Measurements from ENCODE around the gene DCTPP1.

The DCTPP1 gene

DNA sequence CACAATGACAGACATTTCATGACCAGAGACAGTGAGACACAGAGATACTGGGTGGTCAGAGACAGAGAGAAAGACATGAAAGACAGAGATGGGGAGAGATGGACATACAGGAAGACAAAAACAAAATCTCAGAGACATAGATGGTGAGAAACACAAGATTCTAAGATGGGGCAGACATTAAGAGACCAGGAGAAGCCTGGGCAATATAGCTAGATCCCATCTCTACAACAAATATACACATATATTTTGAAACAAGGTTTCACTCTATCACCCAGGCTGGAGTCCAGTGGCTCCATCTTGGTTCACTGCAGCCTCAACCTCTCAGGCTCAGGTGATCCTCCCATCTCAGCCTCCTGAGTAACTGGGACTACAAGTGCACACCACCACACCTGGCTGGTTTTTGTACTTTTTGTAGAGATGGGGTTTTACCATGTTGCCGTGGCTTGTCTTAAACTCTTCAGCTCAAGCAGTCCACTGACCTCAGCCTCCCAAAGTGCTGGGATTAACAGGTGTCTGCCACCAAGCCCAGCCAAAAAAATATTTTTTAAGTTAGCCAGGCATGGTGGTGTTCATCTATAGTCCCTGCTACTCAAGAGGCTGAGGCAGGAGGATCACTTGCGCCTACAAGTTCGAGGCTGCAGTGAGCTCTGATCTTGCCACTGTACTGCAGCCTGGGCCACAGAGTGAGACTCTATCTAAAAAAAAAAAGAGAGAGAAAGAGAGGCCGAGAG is 49.6 kb downstream of the DCTPP1 start:
- no peak for DNase-seq

DNA sequence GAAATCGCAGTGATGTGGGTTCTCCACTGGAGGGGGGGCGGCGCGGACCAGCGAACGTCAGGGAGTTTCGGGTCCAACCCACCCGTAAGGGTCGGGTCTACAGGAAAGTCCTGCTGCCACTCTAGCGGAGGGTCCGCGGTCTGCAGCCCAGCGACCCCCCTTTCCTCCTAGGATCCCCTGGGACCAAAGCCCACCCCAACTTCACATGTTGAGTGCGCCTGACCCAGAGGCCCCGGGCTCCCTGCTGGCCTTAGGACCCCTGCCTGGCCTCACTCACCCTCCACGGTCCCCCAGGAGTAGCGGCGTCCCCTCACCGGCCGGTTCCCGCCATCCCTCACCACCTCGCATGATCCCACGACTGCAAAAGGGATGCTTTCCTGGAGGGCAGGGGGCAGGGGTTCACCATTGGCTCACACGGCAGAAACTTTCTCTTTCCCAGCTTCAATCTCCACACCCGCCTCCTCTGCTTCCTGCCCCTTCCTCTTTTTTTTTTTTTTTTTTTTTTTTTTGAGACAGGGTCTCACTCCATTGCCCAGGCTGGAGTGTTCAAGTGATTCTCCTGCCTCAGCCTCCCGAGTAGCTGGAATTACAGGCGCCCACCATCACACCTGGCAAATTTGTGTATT is 50.6 kb downstream of the DCTPP1 start:
- no peak for DNase-seq

DNA sequence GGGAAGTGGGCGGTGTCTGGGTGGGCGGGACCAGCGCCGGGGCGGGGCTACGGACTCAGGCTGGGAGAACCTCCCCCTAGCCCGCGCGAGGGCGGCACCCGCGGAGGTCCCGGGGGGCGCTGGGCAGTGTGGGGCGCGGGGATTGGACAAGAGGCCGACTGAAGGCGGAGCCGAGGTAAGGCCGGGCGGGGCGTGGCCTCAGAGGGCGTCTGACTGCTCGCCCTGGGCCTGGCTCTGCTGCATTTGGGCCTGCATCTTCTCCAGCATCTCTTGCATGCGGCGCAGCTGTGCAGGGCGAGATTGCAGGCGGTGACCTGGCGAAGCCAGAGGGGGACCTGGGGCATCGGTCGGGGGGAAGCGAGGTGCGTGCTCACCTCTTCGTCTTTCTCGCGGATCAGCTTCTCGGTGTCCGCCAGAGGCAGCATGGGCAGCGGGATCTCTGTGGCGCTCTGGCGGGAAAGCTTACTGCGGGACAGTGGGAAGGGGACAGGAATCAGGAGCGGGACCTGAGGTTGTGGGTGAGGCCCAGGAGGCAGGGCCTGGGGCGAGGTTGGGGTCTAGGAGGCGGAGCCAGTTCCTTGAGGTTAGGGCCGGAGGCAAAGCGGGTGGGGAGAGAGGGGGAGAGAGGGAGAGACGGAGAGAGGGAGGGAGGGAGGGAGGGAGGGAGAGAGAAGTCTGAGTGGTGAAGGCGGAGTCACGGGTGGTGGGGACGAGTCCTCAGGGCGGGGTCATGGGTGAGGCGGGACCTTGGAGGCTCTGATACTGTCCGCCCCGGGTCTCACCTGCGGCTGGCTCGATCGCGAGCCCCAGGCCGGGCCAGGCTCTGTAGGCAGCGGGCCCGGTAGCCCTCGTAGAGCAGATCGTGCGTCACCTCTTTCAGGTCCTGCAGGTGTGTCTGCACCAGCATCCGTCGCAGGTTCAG is 51.3 kb downstream of the DCTPP1 start:
- DNase-seq, result peak; percentile 100

DNA sequence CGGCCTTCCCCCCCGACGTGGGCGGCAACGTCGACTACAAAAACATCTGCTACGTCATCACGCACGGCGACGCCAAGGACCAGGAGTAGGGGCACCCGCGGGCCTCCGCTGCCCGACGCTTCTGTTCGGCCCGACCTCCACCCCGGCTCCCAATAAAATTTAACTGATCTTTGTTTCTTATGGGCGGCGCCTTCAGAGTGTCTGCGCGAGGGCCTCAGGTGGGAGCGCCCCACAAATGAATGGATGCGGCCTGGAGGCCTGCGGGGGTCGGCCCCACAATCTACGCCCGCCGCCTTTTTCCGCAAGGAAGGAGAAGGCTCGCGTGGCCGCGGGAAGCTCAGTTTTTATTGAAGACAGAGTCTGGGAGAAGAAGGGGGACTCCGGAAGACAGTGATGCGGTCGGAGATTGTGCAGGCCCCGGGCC is 52.0 kb downstream of the DCTPP1 start:
- DNase-seq, result peak; percentile 81

DNA sequence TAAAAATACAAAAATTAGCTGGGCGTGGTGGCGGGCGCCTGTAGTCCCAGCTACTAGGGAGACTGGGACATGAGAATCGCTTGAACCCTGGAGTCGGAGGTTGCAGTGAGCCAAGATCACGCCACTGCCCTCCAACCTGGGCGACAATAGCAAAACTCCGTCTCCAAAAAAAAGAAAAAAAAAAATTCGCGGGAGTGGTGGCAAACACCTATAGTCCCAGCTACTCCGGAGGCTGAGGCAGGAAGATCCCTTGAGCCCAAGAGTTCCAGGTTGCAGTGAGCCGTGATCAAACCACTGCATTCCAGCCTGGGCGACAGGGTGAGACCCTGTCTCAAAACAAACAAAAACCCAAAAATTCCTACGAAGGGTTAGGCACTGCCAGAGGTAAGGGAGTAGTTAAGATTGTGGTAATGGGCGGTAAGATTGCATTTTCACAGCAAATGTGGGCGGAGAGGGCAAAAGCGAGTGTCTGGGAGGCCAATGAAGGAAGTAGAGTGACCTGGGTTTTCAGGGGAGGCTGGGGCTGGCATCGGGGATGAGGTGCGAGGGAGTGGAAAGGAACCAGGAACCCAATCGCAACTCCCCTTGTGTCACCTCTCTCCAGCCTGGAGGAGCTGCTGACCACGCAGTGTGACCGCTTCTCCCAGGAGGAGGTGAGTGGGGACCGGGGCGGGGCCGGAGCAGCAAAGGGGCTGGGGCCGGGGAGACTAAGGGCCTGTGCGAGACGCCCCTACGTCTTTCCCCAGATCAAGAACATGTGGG is 52.6 kb downstream of the DCTPP1 start:
- DNase-seq, result no peak

DNA sequence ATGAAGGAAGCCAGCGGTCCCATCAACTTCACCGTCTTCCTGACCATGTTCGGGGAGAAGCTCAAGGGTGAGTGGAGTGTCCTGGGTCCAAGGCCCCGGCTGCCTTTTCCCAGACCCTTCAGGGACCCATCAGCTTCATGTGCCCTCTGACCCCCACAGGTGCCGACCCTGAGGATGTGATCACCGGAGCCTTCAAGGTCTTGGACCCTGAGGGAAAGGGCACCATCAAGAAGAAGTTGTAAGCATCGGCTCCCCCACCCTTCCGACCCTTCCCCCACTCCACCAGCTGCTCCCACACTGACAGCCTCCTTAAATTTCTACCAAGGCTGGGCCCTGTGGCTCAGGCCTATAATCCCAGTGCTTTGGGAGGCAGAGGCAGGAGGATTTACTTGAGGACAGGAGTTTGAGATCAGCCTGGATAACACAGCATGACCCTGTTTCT is 53.3 kb downstream of the DCTPP1 start:
- no peak for DNase-seq

DNA sequence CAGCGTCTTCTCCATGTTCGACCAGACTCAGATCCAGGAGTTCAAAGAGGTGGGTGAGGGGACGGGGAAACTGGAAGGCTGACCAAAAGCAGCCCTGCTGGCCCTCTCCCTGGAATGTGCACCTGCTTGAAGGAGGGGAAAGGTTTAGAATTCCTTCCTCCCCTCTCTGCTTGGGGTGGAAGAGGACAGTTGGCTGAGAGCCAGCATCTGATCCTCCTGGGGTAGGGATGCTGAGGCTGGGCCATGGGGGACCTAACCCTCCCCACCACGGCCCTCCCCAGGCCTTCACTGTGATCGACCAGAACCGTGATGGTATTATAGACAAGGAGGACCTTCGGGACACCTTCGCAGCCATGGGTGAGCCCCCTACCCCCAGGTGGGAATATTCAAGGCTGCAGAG is 54.0 kb downstream of the DCTPP1 start:
- DNase-seq, result no peak

DNA sequence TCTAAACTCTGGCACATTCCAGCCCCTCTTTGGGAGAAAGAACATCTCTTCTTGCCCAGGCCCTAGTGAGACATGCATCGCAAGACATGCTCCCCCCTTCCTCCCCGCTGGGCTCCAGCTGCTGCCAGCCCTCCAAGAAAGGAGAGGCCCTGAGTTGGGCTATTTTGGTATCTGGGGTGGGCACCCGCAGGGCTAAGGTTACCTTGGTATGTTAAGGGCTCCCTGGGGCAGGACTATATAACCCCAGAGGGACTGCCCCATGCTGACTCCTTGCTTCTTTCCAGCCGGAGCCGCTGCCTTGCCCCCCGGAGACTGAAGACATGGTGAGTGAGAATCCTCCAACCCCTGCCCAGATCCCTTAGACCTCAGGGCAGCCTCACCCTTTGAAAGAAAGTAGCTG is 55.3 kb downstream of the DCTPP1 start, which contains the start of gene MYL11:
MYL11 (plus strand) TSS at position 265 of the 400 bp plus-strand sequence; CDS start at position 321, 56 bp downstream.
- no peak for DNase-seq

Measured in activated effector memory CD4-positive, alpha-beta T cell treated with Interleukin-2 at 50 U/mL for 16 hours (primary cell).